ENCODE measurements around the gene TRMT112.

The TRMT112 gene

DNA sequence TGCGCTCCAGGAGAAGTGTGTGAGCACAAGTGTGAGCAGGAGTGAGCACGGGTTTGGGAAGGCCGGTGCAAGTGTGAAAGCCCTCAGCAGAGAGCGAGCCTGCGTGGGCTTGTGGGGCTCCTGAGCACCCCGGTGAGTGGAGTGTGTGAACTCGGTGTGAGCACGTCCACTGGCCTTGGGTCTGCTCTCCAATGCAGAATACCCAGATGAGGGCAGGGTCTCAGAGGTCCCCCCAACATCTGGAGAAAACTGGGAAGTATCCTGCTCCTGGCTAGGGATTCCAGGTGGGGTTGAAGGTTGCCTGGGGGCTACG lies 10.8 kb downstream of the TRMT112 start:
- no peak for DNase-seq

DNA sequence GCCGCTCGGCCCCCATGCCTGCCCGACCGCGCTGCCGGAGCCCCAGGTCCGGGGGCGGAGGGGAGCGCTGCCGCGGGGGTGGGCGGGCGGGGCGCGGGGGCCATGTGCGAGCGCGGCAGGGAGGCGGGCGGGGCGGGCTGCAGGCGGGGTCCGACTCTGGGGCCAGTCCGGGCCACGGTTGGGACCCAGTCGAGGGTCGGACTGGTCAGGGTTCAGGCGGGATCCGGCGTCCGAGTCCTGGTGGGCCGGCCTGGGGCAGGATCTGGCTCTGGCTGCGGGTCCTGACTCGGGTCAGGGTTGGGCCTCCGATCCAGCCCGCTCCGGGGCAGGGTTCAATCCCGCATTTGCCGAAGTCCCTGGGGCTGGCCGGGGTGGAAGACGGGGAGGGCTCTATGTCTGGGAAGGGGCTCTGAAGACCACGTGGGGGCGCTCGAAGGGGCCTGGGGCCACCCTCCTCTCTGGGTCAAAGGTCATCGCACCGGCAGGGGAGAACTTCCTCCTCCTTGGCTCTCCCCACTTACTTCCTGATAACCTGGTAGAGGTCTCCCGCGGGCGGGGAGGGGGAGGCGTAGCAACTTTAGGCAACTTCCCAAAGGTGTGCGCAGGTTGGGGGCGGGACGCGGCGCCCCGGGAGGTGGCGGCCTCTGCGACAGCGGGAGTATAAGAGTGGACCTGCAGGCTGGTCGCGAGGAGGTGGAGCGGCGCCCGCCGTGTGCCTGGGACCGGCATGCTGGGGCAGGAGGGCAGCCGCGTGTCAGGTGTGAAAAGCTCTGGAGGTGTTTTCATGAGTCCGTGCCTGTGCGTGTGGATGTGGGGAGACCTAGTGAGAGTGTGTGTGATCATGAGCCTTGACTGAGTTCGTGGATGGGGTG lies 11.4 kb downstream of the TRMT112 start:
- no peak for DNase-seq

DNA sequence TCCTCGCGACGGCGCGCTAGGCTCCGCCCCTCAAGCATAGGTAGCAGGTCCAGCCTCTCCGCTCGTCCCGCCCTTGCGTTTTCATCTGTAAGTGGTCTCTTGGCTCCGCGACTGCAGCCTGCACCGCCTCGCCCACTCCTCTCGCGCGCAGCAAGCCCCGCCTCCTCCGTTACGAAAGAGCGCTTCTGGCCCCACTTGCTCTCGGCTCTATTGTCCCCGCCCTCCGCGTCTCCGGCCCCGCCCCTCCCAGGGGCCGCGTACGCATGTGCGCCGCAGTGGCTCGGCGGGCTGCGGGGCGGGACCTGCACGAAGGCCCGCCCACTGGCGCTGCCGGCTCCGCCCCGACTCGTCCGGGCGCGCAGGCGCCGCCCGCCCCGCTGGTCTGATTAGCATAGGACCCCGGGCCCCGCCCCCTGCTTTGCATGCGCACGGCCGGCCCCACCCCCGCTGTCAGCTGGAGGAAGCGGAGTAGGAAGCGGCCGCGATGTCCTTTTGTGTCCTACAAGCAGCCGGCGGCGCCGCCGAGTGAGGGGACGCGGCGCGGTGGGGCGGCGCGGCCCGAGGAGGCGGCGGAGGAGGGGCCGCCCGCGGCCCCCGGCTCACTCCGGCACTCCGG lies 12.2 kb downstream of the TRMT112 start, which contains the start of gene ESRRA:
Gene ESRRA (plus strand): TSS at position 450 of the 616 bp plus-strand sequence. CDS start 1,656 bp downstream, outside the sequence.
- DNase-seq = peak; percentile 91

DNA sequence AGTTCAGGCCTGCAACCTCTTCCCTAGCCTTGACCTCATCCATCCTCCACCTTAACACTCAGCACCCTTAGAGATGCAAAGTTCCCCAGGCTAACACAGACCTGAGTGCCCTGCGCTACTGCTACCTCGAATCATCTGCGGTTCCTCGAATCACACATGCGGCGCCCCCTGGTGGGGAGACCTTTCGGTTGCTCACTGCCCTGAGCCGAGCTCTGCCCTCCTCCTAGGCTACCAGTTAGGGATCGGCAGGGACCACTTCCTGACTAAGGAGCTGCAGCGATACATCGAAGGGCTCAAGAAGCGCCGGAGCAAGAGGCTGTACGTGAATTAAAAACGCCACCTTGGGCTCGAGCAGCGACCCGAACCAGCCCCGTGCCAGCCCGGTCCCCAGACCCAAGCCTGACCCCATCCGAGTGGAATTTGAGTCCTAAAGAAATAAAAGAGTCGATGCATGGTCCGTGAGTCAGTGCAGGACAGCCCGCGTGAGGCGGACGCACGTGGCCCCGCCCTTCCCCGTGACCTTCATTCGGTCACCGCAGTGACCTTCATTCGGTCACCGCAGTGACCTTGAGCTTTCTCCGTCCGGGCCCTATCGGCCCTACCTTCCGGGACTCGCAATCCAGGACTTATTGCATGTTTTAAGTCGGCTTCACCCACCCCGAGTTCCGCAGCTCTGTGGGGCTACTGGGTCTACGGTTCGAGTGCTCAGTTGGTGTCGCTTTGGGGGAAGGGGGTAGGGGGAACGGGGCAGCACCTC lies 12.9 kb downstream of the TRMT112 start:
- DNase-seq = peak; percentile 81

DNA sequence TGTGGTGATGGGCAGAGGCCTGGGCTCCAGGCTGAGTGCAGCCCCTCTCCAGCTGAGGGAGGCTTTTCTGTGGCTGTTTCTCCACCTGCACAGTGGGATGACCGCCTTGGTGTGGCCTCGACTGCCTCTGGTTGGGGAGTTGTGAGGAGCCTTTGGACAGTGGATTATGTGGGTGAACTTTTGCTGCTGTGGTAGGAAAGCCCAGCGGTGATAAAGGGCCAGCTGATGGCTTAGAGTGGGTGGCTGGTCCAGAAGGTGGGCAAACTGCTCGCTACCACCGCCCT lies 13.4 kb downstream of the TRMT112 start:
- DNase-seq = no peak

DNA sequence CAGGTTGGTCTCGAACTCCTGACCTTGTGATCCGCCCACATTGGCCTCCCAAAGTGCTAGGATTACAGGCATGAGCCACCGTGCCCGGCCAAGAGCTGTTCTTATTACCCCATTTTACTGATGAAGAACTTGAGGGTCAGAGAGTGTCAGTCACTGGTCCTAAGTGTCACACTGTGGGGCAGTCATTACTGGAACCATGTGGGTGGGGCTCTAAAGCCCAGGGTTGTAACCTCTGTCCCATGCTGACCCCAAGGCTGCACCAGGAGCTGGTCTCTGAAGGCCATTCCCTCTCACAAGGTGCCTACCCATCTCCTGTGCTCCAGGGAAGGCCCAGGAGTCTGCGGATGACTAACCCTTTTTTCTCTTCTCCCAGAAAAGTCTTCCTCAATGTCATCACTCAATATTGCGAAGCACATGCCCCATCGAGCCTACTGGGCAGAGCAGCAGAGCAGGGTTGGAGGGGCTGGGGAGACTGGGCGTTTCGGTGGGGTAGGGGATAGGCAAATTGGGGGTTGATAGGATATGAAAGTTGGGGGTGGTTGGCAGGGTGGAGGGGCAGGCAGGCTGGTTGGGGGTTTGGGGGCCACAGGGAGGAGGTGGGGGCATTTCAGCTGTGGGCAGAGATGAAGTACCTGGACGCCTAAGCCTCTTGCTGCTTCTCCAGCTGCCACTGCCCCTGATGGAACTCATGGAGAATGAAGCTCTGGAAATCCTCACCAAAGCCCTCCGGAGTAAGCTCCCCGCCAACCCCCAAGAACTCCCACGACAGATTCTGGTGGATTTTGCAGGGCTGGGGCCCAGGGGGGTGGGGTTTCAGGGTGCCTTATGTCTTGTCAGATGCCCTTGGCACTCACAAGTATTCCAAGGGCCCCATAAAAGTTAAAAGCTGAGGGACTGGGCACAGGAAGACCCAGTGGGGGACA lies 14.0 kb downstream of the TRMT112 start:
- DNase-seq = no peak

DNA sequence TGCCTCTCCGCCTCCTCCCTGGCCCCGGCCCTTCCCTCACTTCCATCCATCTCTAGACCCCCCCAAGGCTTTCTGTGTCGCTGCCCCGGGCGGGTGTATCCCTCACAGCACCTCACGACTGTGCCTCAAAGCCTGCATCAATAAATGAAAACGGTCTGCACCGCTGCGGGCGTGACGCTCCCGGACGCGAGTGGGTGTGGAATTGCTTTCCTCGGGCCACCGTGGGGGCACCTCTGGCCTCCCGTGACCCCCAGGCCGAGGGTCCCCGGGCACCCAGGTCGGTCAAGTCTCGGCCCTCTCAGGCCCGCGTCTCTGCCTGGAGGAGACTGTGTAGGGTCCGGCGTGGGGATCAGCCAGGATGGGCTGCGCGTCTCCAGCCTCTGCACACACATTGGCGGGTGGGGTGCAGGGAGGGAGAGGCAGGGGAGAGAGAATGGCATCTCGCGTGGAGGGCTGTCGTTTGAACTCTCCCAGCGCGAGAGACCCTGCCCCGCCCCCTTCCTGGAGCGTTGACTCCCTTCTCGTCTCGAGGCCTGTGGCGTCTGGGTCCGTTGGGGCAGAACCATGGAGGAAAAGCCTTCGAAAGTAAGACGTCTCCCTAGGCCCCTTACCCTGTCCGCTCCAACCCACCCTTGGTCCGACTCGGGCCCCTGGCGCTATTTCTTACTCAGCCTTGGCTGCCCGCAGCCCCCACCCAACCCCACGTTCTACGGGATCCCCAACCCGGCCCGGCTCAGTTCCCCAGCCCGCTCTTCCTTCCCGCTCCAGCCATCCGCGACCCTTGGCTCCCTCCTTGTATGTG lies 17.3 kb downstream of the TRMT112 start, which contains the start of gene CATSPERZ:
Gene CATSPERZ (plus strand): TSS at position 512 of the 802 bp plus-strand sequence. CDS start 53 bp downstream, at position 565.
- no peak for DNase-seq

DNA sequence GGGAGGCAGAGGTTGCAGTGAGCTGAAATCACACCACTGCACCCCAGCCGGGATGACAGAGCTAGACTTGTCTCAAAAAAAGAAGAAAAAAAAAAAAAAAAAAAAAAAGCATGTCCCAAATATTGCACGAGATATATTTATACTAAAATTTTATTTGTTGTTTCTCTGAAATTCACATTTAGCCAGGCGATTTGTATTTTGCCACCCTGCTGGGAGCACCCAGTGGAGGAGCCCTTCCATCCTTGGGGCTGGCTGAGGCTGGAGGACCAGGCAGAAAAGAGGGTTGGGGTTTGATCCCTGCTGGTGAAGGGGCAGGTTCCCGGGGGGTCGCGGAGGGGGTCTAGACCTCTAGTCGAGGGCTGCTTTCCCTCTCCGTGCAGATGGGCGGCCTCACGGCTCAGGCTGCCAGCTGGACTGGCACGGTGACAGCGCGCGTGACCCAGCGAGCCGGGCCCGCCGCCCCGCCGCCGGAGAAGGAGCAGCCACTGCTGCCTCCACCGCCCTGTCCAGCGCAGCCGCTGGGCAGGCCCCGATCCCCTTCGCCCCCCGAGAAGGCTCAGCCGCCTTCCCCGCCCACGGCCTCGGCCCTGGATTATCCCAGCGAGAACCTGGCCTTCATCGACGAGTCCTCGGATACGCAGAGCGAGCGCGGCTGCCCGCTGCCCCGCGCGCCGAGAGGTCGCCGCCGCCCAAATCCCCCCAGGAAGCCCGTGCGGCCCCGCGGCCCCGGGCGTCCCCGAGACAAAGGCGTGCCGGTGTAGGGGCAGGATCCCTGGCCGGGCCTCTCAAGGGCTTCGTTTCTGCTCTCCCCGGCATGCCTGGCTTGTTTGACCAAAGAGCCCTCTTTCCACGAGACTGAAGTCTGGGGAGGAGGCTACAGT lies 18.2 kb downstream of the TRMT112 start:
- DNase-seq = no peak

DNA sequence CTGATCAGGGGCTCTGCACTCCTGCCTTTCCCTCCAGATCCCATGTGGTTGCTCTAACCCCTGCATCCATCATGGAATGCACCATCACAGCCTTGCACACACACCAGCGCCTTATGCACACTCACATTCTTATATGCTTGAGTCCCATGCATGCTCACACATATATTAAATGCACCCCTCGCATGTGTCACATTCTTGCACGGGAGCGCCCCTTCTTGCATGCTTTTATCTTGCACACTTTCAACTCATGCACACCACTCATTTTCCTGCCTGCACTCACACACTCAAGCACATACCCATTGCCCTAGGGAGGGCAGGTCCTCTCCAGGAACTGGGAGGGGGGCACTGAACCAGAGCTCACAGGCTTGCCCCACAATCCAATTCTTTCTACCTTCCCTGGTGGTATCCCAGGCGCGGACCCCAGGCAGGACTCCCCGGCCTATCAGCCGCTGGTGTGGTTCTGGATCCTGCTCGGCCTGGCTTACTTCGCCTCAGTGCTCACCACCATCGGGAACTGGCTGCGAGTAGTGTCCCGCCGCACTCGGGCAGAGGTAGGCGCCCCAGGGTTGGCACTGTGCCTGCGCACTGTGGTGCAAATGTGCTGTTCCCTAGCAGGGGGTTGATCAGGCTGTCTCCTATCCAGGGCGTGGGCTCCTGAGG lies 19.5 kb downstream of the TRMT112 start:
- no peak for DNase-seq

DNA sequence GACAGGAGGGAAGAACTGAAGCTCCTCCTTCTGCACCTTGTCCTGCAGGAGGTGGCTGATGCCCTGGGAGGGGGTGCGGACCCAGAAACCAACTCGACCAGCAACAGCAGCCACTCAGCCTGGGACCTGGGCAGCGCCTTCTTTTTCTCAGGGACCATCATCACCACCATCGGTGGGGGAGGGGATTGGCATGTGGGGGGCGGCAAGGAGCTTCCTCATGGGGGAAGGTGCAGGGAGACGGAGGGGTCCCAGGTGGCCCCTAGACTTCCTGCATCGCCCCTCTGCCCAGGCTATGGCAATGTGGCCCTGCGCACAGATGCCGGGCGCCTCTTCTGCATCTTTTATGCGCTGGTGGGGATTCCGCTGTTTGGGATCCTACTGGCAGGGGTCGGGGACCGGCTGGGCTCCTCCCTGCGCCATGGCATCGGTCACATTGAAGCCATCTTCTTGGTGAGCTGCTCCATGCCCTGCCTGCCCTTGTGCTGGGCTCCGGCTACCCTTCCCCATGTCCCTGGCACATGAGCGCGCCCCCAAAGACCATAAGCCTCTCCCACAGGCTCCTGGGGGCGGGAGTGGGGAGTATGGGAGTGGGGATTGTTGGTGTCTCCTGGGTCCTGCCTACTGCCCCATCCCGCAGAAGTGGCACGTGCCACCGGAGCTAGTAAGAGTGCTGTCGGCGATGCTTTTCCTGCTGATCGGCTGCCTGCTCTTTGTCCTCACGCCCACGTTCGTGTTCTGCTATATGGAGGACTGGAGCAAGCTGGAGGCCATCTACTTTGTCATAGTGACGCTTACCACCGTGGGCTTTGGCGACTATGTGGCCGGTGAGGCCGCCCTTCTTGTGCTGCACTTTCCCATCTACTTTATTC lies 20.3 kb downstream of the TRMT112 start:
- no peak for DNase-seq

DNA sequence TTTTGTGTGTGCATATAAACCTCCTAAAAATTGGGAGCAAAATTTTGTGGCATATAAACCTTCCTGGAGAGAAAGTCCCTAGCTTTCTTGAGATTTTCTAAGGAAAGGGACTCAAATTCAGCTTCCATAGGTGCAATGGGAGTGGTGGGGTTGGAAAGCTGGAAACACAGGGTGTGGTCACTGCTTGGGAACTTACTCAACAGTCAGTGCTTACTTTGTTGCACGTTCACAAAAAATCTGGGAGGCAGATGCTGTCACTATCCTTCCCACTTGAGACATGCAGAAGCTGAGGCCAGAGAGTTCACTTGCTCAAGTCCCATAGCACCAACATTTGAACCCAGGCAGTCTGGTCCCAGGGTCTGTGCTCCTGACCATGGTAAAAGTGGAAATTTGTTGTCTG lies 21.1 kb downstream of the TRMT112 start:
- no peak for DNase-seq

DNA sequence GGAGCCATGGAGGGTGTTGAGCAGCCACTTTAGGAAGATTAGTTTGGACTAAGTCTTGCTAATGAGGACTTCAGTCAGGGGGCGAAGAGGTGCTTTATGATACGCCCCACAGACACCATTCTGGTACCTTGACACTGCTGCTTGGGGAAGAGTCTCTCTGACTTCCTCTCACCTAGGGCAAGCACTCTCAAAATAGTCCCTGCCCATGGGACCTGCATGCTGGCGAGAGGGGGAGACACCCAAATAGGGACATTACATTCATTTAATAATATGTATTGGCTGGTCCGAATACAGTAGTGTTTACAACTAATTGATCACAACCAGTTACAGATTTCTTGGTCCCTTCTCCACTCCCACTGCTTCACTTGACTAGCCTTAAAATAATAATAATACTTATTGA lies 21.6 kb downstream of the TRMT112 start:
- no peak for DNase-seq

DNA sequence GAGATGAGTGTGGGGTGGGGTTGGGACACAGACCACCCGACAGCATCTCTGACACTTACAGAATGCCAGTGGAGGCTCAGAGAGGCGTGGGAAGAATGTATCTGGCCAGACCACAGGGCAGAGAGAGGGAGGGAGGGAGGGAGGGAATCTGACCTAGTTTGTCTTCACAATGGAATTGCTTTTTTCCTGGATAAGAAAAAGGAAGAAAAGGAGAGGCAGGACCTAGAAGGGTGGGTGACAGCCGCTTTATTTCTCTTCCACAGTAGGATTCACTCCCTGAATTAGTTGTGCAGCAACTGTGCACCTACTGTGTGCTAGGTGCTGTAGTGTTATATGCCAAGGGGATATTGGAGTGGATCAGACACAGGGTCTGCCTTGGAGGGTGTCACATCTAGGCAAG lies 22.6 kb downstream of the TRMT112 start:
- DNase-seq = no peak

DNA sequence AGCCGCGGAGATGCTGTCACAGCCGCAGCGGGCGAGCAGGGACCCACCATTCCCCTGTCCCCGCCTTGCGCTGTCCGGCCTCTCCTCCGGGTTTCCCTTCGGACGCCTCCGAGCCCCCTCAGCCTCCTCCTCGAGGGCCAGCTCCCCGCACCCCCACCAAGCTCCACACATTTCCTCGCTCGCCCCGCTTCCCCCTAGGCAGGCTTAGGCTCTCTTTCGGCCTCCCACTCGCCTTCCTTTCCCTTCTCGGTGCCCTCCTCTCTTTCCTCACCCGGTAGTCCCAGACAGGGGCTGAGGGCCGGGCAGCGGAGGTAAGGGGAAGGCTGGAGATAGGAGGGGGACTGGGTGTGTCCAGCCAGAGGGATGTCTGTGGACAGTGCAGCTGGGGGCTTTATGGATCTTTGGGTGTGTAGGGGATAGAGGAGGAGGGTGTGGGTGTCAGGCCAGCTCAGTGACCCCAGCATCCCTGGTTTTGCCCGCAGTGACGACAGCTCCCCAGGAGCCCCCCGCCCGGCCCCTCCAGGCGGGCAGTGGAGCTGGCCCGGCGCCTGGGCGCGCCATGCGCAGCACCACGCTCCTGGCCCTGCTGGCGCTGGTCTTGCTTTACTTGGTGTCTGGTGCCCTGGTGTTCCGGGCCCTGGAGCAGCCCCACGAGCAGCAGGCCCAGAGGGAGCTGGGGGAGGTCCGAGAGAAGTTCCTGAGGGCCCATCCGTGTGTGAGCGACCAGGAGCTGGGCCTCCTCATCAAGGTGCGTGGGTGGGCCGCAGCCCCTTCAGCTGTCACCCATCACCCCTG lies 24.7 kb downstream of the TRMT112 start:
- DNase-seq = no peak

DNA sequence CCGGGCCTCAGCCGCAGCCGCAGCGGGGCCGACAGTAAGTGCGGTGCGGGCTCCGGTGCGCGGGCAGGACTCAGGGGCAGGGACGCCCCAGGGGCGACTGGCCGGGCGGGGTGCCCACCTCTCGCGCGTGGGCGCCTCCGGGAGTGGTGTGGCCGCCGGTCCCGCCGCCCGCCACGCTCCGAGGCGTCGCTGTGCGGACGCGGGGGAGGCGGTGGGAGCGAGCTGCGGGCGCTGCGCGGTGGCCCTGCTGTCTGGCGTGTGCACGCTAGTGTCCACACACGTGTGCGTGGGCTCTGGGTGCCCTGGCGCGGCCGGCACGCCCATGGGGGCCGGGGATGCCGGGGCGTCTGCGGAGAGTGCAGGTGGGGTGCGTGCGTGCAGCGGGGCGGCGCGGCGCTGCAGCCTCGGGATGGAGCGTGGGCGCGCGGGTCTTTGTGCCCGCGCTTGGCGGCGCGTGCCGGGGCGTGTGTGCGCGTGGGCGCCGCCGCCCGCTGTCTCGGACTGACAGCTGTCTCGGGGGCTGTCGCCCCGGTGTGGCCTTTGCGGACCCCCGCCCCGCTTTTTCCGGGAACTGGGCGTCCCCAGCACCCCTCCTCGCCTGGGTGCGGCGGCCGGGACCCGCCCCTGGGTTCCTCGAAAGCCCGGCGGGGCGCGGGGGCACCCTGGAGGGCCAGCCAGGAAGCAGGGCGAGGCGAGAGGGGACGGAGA lies 25.5 kb downstream of the TRMT112 start:
- no peak for DNase-seq

DNA sequence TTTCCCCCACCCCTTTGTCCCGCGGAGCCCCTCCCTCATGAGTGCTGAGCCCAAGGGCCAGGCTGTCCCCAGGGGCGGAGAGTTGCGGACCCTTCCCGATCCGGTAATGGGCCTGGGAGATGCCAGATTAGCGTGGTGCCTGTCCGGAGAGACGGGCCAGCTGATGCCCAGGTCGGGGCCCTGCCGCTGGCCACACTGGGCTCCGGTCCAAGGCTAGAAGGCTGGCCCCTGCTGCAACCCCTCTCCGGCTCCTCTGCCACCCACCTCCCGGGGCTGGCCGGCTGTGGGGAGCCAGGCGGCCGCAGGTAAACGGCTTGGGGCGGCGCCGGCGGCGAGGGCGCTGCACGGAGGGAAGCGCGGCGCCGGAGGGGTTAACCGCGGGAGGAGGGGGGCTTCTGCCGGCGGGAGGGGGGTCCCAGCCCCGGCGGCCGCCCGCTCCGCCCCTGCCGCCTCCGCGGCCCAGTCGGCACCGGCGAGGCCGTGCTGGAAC lies 26.1 kb downstream of the TRMT112 start, which contains the start of gene KCNK4:
Gene KCNK4 (plus strand): TSS at position 41 of the 490 bp plus-strand sequence. CDS start 1,717 bp downstream, outside the sequence.
- DNase-seq = no peak

All from amniotic stem cell (primary cell).